ENCODE measurements around the gene SORL1-AS1.

DNA sequence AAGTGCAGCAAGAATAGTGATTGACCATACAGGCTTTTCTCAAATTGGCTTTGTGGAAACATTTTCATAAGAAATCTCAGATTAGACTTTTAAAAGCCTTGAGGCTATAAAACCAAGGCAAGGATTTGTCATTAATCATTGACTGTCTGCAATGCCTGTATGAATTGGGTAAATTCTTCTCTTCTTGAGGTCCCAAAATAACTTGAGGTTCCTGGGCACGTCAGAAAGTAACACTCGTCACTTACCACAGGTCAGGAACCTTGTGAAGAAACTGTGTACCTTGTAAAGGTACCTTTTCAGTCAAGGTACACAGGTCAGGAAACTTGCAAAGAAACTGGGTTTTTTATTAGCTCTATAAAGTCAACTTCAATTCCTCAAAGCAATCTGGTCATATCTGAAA is 43.9 kb downstream of the SORL1-AS1 start:
- TF ChIP-seq POLR2AphosphoS5 (IDR thresholded peaks at IDR 0.05; ENCODE audit: low read depth, low read length): no peak
- TF ChIP-seq POLR2A (IDR thresholded peaks at IDR 0.05; ENCODE audit: low read depth, low read length): no peak
- no peak for TF ChIP-seq SPI1 (IDR thresholded peaks at IDR 0.05; ENCODE audit: low read depth, low read length)
- TF ChIP-seq TAF1 (IDR thresholded peaks at IDR 0.05; ENCODE audit: low read depth, low read length): no peak

Data from GM12891 (cell line).